AG09309 (cell line): ENCODE results near the gene FBXO28.

ENCODE experiments used
- DNase-seq: peaks from one replicate; pipeline ENCODE4 v3.0.0-alpha.2; 2010; ENCODE audit warnings: low read depth
- H3K4me3 ChIP-seq: 2 replicates; pipeline ENCODE4 v1.5.1; 2011; ENCODE audit warnings: mild to moderate bottlenecking, low read depth, low read length, moderate library complexity; ENCODE audit not compliant: control insufficient read depth
- TF ChIP-seq, protein P1 (sequence below): IDR thresholded peaks from 2 replicates; pipeline ENCODE4 v1.5.1; 2011; ENCODE audit warnings: mild to moderate bottlenecking, low read depth, low read length, inconsistent platforms; ENCODE audit not compliant: insufficient read depth, control insufficient read depth; ENCODE audit errors: missing control alignments

The FBXO28 gene

DNA sequence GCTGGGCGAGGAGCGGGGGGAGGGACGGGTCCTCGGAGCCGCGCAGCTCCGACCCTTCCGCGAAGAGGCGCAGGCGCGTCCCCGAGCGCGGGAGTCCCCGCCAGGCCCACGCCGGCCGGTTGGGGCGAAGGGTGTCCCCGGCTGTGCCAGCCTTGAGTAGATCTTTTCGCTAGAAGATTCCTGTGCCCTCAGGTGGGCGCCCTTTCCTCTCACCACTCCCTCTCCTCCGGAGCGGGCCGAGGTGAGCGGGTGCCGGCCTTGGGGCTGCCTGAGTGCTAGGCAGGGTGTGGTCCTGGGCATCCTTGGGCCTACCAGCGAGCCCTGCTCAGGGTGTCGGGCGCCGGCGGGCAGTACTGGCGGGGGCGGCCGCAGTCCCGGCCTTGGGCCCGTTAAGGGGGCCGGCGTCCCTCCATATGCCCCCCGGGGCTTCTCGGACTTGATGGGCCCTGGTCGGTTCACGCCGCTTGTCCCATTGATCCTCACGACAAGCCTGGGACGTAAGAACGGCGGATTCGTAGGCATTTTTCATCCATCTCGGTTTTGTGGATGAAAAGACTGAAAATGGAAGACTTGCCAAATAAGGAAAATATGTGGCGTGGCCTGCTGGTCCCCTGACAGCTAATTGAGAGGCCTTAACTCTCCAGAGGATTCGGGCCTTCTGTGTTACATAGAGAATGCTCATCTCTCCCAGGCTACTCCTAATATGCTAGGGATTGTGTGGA is 69.8 kb downstream of the FBXO28 start:
- TF ChIP-seq, protein P1, sequence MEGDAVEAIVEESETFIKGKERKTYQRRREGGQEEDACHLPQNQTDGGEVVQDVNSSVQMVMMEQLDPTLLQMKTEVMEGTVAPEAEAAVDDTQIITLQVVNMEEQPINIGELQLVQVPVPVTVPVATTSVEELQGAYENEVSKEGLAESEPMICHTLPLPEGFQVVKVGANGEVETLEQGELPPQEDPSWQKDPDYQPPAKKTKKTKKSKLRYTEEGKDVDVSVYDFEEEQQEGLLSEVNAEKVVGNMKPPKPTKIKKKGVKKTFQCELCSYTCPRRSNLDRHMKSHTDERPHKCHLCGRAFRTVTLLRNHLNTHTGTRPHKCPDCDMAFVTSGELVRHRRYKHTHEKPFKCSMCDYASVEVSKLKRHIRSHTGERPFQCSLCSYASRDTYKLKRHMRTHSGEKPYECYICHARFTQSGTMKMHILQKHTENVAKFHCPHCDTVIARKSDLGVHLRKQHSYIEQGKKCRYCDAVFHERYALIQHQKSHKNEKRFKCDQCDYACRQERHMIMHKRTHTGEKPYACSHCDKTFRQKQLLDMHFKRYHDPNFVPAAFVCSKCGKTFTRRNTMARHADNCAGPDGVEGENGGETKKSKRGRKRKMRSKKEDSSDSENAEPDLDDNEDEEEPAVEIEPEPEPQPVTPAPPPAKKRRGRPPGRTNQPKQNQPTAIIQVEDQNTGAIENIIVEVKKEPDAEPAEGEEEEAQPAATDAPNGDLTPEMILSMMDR, result no peak
- no peak for DNase-seq
- peak overlapping the region; percentile 61 for H3K4me3 ChIP-seq

DNA sequence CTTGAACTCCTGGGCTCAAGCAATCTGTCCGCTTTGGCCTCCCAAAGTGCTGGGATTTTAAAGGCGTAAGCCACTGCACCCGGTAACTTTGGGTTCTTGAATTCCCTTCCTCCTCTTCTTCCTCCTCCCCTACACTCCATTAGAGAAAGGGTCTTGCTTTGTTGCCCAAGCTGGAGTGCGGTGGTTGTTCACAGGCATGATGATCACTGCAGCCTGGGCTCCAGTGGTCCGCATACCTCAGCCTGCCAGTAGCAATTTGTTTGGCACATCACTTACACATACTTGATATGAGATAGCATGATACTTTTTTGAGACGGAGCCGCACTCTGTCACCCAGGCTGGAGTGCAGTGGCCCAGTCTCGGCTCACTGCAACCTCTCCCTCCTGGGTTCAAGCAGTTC is 71.3 kb downstream of the FBXO28 start:
- no peak for DNase-seq
- H3K4me3 ChIP-seq, result no peak overlapping the region
- TF ChIP-seq, protein P1, result no peak

DNA sequence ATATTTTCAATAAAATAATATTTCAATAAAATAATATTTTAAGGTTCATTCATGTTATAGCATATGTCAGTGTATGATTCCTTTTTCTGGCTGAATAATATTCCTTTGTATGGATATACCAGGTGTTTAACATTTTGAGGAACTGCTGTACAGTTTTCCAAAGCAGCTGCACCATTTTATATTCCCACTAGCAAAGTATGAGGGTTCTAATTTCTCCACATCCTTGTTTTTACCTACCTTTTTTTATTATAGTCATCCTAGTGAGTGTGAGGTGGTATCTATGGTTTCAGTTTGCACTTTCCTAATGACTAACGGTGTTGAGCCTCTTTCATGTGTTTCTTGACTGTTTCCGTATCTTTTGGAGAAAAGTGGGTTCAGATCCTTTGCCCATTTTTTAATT is 74.4 kb downstream of the FBXO28 start:
- TF ChIP-seq, protein P1, result no peak
- H3K4me3 ChIP-seq, result no peak overlapping the region
- DNase-seq, result no peak

DNA sequence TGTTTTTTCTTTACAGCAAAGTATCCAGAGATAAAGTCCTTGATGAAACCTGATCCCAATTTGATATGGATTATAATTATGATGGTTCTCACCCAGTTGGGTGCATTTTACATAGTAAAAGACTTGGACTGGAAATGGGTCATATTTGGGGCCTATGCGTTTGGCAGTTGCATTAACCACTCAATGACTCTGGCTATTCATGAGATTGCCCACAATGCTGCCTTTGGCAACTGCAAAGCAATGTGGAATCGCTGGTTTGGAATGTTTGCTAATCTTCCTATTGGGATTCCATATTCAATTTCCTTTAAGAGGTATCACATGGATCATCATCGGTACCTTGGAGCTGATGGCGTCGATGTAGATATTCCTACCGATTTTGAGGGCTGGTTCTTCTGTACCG is 75.7 kb downstream of the FBXO28 start:
- no peak overlapping the region for H3K4me3 ChIP-seq
- TF ChIP-seq, protein P1, result no peak

DNA sequence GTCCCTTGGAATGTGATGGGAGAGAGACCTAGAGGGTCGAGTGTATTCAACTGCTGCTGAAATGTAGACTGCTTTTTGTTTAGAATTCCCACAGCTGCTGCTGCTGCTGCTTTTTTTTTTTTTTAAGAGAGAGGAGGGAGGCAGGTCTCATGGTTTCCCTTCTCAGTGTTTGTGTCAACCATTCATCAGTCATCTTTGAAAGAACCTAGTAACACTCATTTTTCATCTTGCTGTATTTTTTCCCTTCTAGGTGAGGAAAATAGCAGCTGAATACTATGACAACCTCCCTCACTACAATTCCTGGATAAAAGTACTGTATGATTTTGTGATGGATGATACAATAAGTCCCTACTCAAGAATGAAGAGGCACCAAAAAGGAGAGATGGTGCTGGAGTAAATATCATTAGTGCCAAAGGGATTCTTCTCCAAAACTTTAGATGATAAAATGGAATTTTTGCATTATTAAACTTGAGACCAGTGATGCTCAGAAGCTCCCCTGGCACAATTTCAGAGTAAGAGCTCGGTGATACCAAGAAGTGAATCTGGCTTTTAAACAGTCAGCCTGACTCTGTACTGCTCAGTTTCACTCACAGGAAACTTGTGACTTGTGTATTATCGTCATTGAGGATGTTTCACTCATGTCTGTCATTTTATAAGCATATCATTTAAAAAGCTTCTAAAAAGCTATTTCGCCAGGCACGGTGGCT is 78.3 kb downstream of the FBXO28 start:
- TF ChIP-seq, protein P1, result no peak
- DNase-seq, result no peak
- no peak overlapping the region for H3K4me3 ChIP-seq

More for the DNA sequence above, 75.7 kb downstream of the FBXO28 start:
- no peak for DNase-seq

DNA sequence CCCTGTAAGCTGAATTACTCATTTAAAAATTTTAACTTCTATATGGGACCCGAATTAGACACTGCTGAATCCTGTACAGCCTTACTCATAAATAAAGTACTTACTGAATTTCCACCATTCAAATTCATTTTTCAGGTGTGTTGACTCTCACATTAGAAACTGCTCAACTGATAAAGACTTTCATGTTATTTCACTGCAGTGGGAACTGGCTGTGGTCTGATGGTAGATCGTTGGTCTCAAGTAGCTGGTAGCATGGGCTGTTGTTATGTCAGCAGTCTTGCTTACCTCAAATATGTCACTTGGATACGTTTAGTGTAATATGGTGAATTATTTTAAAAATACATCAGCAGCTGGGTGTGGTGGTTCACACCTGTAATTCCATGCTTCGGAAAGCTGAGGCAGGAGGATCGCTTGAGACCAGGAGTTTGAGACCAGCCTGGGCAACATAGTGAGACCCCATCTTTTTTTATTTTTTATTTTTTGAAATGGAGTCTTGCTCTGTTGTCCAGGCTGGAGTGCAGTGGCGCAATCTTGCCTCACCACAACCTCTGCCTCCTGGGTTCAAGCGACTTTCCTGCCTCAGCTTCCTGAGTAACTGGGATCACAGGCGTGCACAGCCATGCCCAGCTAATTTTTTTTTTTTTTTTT is 79.5 kb downstream of the FBXO28 start:
- TF ChIP-seq, protein P1, result no peak

More for the DNA sequence above, 79.5 kb downstream of the FBXO28 start:
- H3K4me3 ChIP-seq, result no peak overlapping the region
- DNase-seq, result no peak
